Measurements from ENCODE around the gene RSPH1.

- TF ChIP-seq, protein P1, sequence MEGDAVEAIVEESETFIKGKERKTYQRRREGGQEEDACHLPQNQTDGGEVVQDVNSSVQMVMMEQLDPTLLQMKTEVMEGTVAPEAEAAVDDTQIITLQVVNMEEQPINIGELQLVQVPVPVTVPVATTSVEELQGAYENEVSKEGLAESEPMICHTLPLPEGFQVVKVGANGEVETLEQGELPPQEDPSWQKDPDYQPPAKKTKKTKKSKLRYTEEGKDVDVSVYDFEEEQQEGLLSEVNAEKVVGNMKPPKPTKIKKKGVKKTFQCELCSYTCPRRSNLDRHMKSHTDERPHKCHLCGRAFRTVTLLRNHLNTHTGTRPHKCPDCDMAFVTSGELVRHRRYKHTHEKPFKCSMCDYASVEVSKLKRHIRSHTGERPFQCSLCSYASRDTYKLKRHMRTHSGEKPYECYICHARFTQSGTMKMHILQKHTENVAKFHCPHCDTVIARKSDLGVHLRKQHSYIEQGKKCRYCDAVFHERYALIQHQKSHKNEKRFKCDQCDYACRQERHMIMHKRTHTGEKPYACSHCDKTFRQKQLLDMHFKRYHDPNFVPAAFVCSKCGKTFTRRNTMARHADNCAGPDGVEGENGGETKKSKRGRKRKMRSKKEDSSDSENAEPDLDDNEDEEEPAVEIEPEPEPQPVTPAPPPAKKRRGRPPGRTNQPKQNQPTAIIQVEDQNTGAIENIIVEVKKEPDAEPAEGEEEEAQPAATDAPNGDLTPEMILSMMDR (IDR thresholded peaks at IDR 0.05) = no peak
- TF ChIP-seq POLR2A (IDR thresholded peaks at IDR 0.05; ENCODE audit: low read depth) = no peak
- no peak for TF ChIP-seq EP300 (IDR thresholded peaks at IDR 0.05)
- no peak for TF ChIP-seq POLR2AphosphoS5 (IDR thresholded peaks at IDR 0.05)
These were observed 14.9 kb downstream of the RSPH1 start for GRCh38 chr21:42481169-42481568.
